ENCODE measurements around the gene UBASH3B. TPM values are rescaled to one million over a fixed set of nuclear protein-coding genes. Genes with fewer than 3 reads are reported as not detected.
"Not testable (repeated sequence)": the region's sequence is repeated elsewhere in the genome, so short reads cannot be mapped to it uniquely, and the experiment has no call there.

Gene UBASH3B
- total RNA-seq, 1 donor from 2014 or later, result 62.1 TPM

GRCh38 chr11:122728561-122728960, 73.0 kb downstream of the UBASH3B start:
- H3K9me3 Mint-ChIP-seq (ENCODE audit: unreplicated experiment), result no peaks in the 10 kb centered on the region
- Histone ChIP-seq H3K27ac (ENCODE audit: low read depth, low read length) (no peak overlapping the region), H3K9me3 (ENCODE audit: insufficient read depth, low read depth, low read length) (no peaks in the 10 kb centered on the region), H3K36me3 (ENCODE audit: insufficient read depth, low read length) (no peaks in the 10 kb centered on the region), H3K9ac (ENCODE audit: low read length) (no peak overlapping the region), H3K4me2 (ENCODE audit: low read length) (no peak overlapping the region), H3K4me3 (ENCODE audit: insufficient read depth, low read depth, low read length) (no peak overlapping the region), H4K20me1 (ENCODE audit: insufficient read depth, low read length) (peaks cover 10% of the 10 kb centered on the region), H2AFZ (ENCODE audit: low read depth, low read length) (no peak overlapping the region), H3K4me1 (ENCODE audit: insufficient read depth, low read length) (peaks cover 50% of the 10 kb centered on the region), H3K27me3 (ENCODE audit: insufficient read depth, low read length) (no peaks in the 10 kb centered on the region), H3K79me2 (ENCODE audit: insufficient read depth, low read length) (peaks cover 70% of the 10 kb centered on the region)
- H3K27me3 Mint-ChIP-seq (ENCODE audit: low read depth, unreplicated experiment), result no peaks in the 10 kb centered on the region
- DNase-seq (ENCODE audit: low read depth), result no peak
- H3K4me1 Mint-ChIP-seq (ENCODE audit: low read depth, unreplicated experiment), result peaks cover 39% of the 10 kb centered on the region
- no peak for TF ChIP-seq CTCF (IDR thresholded peaks at IDR 0.05; ENCODE audit: insufficient read depth, low read depth, low read length)
- H3K27ac Mint-ChIP-seq (ENCODE audit: unreplicated experiment), result no peak overlapping the region
- peaks cover 3% of the 10 kb centered on the region for H3K36me3 Mint-ChIP-seq (ENCODE audit: low read depth, unreplicated experiment)
- FAIRE-seq, result no peak
- no peak overlapping the region for H3K4me3 Mint-ChIP-seq (ENCODE audit: unreplicated experiment)

GRCh38 chr11:122729139-122729538, 73.6 kb downstream of the UBASH3B start:
- TF ChIP-seq CTCF (IDR thresholded peaks at IDR 0.05; ENCODE audit: insufficient read depth, low read depth, low read length) (no peak), EZH2 (IDR thresholded peaks at IDR 0.05; ENCODE audit: insufficient read depth, low read length) (no peak)
- Histone ChIP-seq H3K4me2 (ENCODE audit: low read length) (no peak overlapping the region), H3K36me3 (ENCODE audit: insufficient read depth, low read length) (no peaks in the 10 kb centered on the region), H2AFZ (ENCODE audit: low read depth, low read length) (no peak overlapping the region), H4K20me1 (ENCODE audit: insufficient read depth, low read length) (peaks cover 10% of the 10 kb centered on the region), H3K4me1 (ENCODE audit: insufficient read depth, low read length) (peaks cover 44% of the 10 kb centered on the region), H3K9ac (ENCODE audit: low read length) (no peak overlapping the region), H3K4me3 (ENCODE audit: insufficient read depth, low read depth, low read length) (no peak overlapping the region), H3K27me3 (ENCODE audit: insufficient read depth, low read length) (no peaks in the 10 kb centered on the region), H3K9me3 (ENCODE audit: insufficient read depth, low read depth, low read length) (no peaks in the 10 kb centered on the region), H3K27ac (ENCODE audit: low read depth, low read length) (no peak overlapping the region), H3K79me2 (ENCODE audit: insufficient read depth, low read length) (peaks cover 65% of the 10 kb centered on the region)
- H3K9me3 Mint-ChIP-seq (ENCODE audit: unreplicated experiment), result no peaks in the 10 kb centered on the region
- FAIRE-seq, result no peak
- no peak overlapping the region for H3K27ac Mint-ChIP-seq (ENCODE audit: unreplicated experiment)
- H3K4me1 Mint-ChIP-seq (ENCODE audit: low read depth, unreplicated experiment), result peaks cover 33% of the 10 kb centered on the region
- no peaks in the 10 kb centered on the region for H3K27me3 Mint-ChIP-seq (ENCODE audit: low read depth, unreplicated experiment)
- peaks cover 3% of the 10 kb centered on the region for H3K36me3 Mint-ChIP-seq (ENCODE audit: low read depth, unreplicated experiment)
- no peak overlapping the region for H3K4me3 Mint-ChIP-seq (ENCODE audit: unreplicated experiment)
- no peak for DNase-seq (ENCODE audit: low read depth)

- FAIRE-seq; H3K27me3 Mint-ChIP-seq (ENCODE audit: low read depth, unreplicated experiment); H3K36me3 ChIP-seq (ENCODE audit: insufficient read depth, low read length); DNase-seq (ENCODE audit: low read depth); H3K9me3 ChIP-seq (ENCODE audit: insufficient read depth, low read depth, low read length); H3K9me3 Mint-ChIP-seq (ENCODE audit: unreplicated experiment); H3K27me3 ChIP-seq (ENCODE audit: insufficient read depth, low read length); H3K4me2 ChIP-seq (ENCODE audit: low read length); H3K36me3 Mint-ChIP-seq (ENCODE audit: low read depth, unreplicated experiment); H3K4me3 ChIP-seq (ENCODE audit: insufficient read depth, low read depth, low read length); H3K4me3 Mint-ChIP-seq (ENCODE audit: unreplicated experiment); H2AFZ ChIP-seq (ENCODE audit: low read depth, low read length): not testable (repeated sequence)
- peak overlapping the region; percentile 34 for H3K9ac ChIP-seq (ENCODE audit: low read length)
- H3K27ac ChIP-seq (ENCODE audit: low read depth, low read length), result peak overlapping the region; percentile 82
- H3K4me1 ChIP-seq (ENCODE audit: insufficient read depth, low read length), result peaks cover 38% of the 10 kb centered on the region
- peaks cover 10% of the 10 kb centered on the region for H4K20me1 ChIP-seq (ENCODE audit: insufficient read depth, low read length)
- Mint-ChIP-seq H3K27ac (ENCODE audit: unreplicated experiment) (peak overlapping the region; percentile 62), H3K4me1 (ENCODE audit: low read depth, unreplicated experiment) (peaks cover 27% of the 10 kb centered on the region)
- peaks cover 60% of the 10 kb centered on the region for H3K79me2 ChIP-seq (ENCODE audit: insufficient read depth, low read length)
Measured at GRCh38 chr11:122730694-122731093, 75.2 kb downstream of the UBASH3B start.
